HCT116 (cell line): ENCODE results near the gene SLC16A4.

ENCODE experiments used
- CTCF ChIP-seq, 3 experiments: fragments of 200-600 bp in 1 of 3; sonication (generic) in 1 of 3; IDR thresholded peaks in 2 of 3; conservative IDR thresholded peaks in 1 of 3; 2 replicates each; pipeline ENCODE4 v1.5.1; 2012 to 2017; ENCODE audit warnings: low read depth in 2 of 3, low read length in 2 of 3, antibody characterized with exemption in 1 of 3, borderline replicate concordance in 1 of 3, control low read depth in 1 of 3, mild to moderate bottlenecking in 1 of 3, mixed read lengths in 1 of 3, mixed run types in 1 of 3, moderate library complexity in 1 of 3; ENCODE audit not compliant: insufficient read depth in 1 of 3
- EZH2 ChIP-seq: fragments of 200-600 bp; sonication (generic); IDR thresholded peaks from 2 replicates; pipeline ENCODE4 v1.6.1; 2017; ENCODE audit warnings: antibody characterized with exemption, mixed run types
- EZH2phosphoT487 ChIP-seq: fragments of 200-600 bp; IDR thresholded peaks from 2 replicates; pipeline ENCODE4 v1.6.1; 2018; ENCODE audit warnings: antibody characterized with exemption, borderline replicate concordance
- FOSL1 ChIP-seq: IDR thresholded peaks from 2 replicates; pipeline ENCODE4 v1.6.1; 2012; ENCODE audit warnings: low read depth
- JUND ChIP-seq: IDR thresholded peaks from 2 replicates; pipeline ENCODE4 v1.6.1; 2012
- MAX ChIP-seq: IDR thresholded peaks from 2 replicates; pipeline ENCODE4 v1.6.1; 2012
- POLR2A ChIP-seq: IDR thresholded peaks from 2 replicates; pipeline ENCODE4 v1.7.0; 2011; ENCODE audit warnings: borderline replicate concordance; ENCODE audit not compliant: insufficient read depth, insufficient read length; ENCODE audit errors: extremely low read depth
- POLR2AphosphoS5 ChIP-seq: IDR thresholded peaks from 2 replicates; pipeline ENCODE4 v1.6.1; 2011; ENCODE audit warnings: mild to moderate bottlenecking, low read depth, low read length, moderate library complexity
- RAD21 ChIP-seq: IDR thresholded peaks from 2 replicates; pipeline ENCODE4 v1.6.1; 2012; ENCODE audit warnings: low read depth, mild to moderate bottlenecking
- REST ChIP-seq: IDR thresholded peaks from 2 replicates; pipeline ENCODE4 v1.6.1; 2012; ENCODE audit warnings: low read depth
- SP1 ChIP-seq: IDR thresholded peaks from 2 replicates; pipeline ENCODE4 v1.6.1; 2012; ENCODE audit warnings: low read depth
- TCF7L2 ChIP-seq: IDR thresholded peaks from 2 replicates; pipeline ENCODE4 v1.7.0; 2011; ENCODE audit warnings: borderline replicate concordance, inconsistent platforms; ENCODE audit not compliant: insufficient read depth, insufficient read length; ENCODE audit errors: extremely low read depth
- YY1 ChIP-seq: IDR thresholded peaks from 2 replicates; pipeline ENCODE4 v1.6.1; 2011; ENCODE audit warnings: low read length, low read depth, moderate library complexity, mild to moderate bottlenecking; ENCODE audit not compliant: insufficient replicate concordance; ENCODE audit errors: extremely low read depth

- TF ChIP-seq CTCF (IDR thresholded peaks at IDR 0.05 in 2 of 3, conservative IDR thresholded peaks at IDR 0.05 in 1 of 3; ENCODE audit: borderline replicate concordance in 1 of 3, insufficient read depth in 1 of 3, low read depth in 2 of 3, low read length in 2 of 3): peak; percentile 83 to 85 (median 84)
- TF ChIP-seq SP1: no peak
- TF ChIP-seq POLR2A: no peak
- no peak for TF ChIP-seq YY1
- no peak for TF ChIP-seq MAX
- TF ChIP-seq EZH2: no peak
- no peak for TF ChIP-seq JUND
- TF ChIP-seq POLR2AphosphoS5: no peak
- no peak for TF ChIP-seq EZH2phosphoT487
- peak; percentile 94 for TF ChIP-seq RAD21
- TF ChIP-seq FOSL1: no peak
- no peak for TF ChIP-seq TCF7L2
- TF ChIP-seq REST: no peak
Measured at GRCh38 chr1:110412576-110412975, 21.8 kb upstream of the SLC16A4 start.
